Measurements from ENCODE around the gene ORM2. TPM values are rescaled to one million over a fixed set of nuclear protein-coding genes. Genes with fewer than 3 reads are reported as not detected.

The ORM2 gene
- total and polyA plus RNA-seq, 2 experiments from 2014 or later = 0.76 TPM

- 0 out of 2 replicates have a peak, but pooled peaks cover 4% of the 10 kb centered on the region for H3F3A ChIP-seq (replicated peaks; ENCODE audit: low read depth)
- H3K4me1 Mint-ChIP-seq = no peaks in the 10 kb centered on the region; the same call in 2 of the 3 replicates
- no peak overlapping the region for H3K4me3 ChIP-seq
- 0 out of 3 replicates have a peak, but pooled peaks cover 6% of the 10 kb centered on the region for H3K9me3 Mint-ChIP-seq
- no peak overlapping the region for H2AFZ ChIP-seq
- H3K27me3 ChIP-seq (ENCODE audit: insufficient read depth) = no peaks in the 10 kb centered on the region
- H3K36me3 ChIP-seq (ENCODE audit: insufficient read depth) = no peaks in the 10 kb centered on the region
- peaks cover 11% of the 10 kb centered on the region for H3K27me3 Mint-ChIP-seq (ENCODE audit: insufficient read depth, low read depth, poor library complexity)
- H3K9me2 ChIP-seq (ENCODE audit: insufficient read depth) = no peaks in the 10 kb centered on the region
- no peak overlapping the region for H3K27ac Mint-ChIP-seq
- no peak for ATAC-seq
- no peak overlapping the region for H3K4me2 ChIP-seq
- H3K4me1 ChIP-seq (ENCODE audit: insufficient read depth) = no peaks in the 10 kb centered on the region
- no peaks in the 10 kb centered on the region; the same call in 1 of the 2 replicates for H4K20me1 ChIP-seq (replicated peaks; ENCODE audit: insufficient read depth)
- H3K27ac ChIP-seq (ENCODE audit: low read depth) = no peak overlapping the region
- TF ChIP-seq ZNF462 (CRISPR knock-in tag; IDR thresholded peaks at IDR 0.05) (no peak), EZH2 (IDR thresholded peaks at IDR 0.05; ENCODE audit: low read depth, unreplicated experiment) (no peak), JUNB (IDR thresholded peaks at IDR 0.05; ENCODE audit: unreplicated experiment) (no peak), STAT1 (IDR thresholded peaks at IDR 0.05; ENCODE audit: unreplicated experiment) (no peak), ZNF331 (CRISPR knock-in tag; IDR thresholded peaks at IDR 0.05; ENCODE audit: low read depth) (no peak), ZNF114 (CRISPR knock-in tag; IDR thresholded peaks at IDR 0.05) (no peak), ETS1 (IDR thresholded peaks at IDR 0.05) (no peak)
- H3K79me2 ChIP-seq (replicated peaks; ENCODE audit: insufficient read depth) = no peaks in the 10 kb centered on the region
- no peak overlapping the region for H3K4me3 Mint-ChIP-seq
- no peak for DNase-seq (ENCODE audit: low spot score)
- H3K36me3 Mint-ChIP-seq (ENCODE audit: low read depth) = peaks cover 77% of the 10 kb centered on the region
Measured at GRCh38 chr9:114338187-114338586, 8.5 kb downstream of the ORM2 start.
